HUES64 (cell line): Measurements from ENCODE around the gene MAP3K12.
A peak's percentile ranks its signal among the peaks of the same experiment; 100 is the strongest.

Experiments
- H3K27ac ChIP-seq: 2 replicates; pipeline ENCODE4 v1.7.0; 2013; ENCODE audit warnings: low read depth, low read length, inconsistent platforms
- H3K27me3 ChIP-seq: 2 replicates; pipeline ENCODE4 v1.6.1; 2013; ENCODE audit warnings: mild to moderate bottlenecking, low read length; ENCODE audit not compliant: insufficient read depth
- H3K36me3 ChIP-seq: 2 replicates; pipeline ENCODE4 v1.6.1; 2013; ENCODE audit warnings: mild to moderate bottlenecking, low read length; ENCODE audit not compliant: insufficient read depth
- H3K4me1 ChIP-seq: 2 replicates; pipeline ENCODE4 v1.6.1; 2013; ENCODE audit warnings: mild to moderate bottlenecking, low read length, moderate library complexity; ENCODE audit not compliant: insufficient read depth
- H3K4me3 ChIP-seq: 2 replicates; pipeline ENCODE4 v1.5.1; 2013; ENCODE audit warnings: mild to moderate bottlenecking, low read length, moderate library complexity
- H3K9ac ChIP-seq: 2 replicates; pipeline ENCODE4 v1.6.1; 2013; ENCODE audit warnings: mild to moderate bottlenecking, low read depth, low read length
- H3K9me3 ChIP-seq: 2 replicates; pipeline ENCODE4 v1.6.1; 2013; ENCODE audit warnings: low read depth, low read length; ENCODE audit not compliant: insufficient read depth
- WGBS: fragments of 150-250, 120-280 bp; methylation state at CpG from one replicate; pipeline ENCODE4 v1.1.7; 2013; ENCODE audit warnings: missing lambda C conversion rate; 5-methylcytosine and 5-hydroxymethylcytosine counted together

Gene MAP3K12

GRCh38 chr12:53464685-53465418 is 34.4 kb downstream of the MAP3K12 start:
- Histone ChIP-seq H3K36me3 (peaks cover 100% of the 10 kb centered on the region), H3K4me3 (no peak overlapping the region), H3K9me3 (no peaks in the 10 kb centered on the region), H3K27me3 (no peaks in the 10 kb centered on the region), H3K4me1 (peaks cover 26% of the 10 kb centered on the region; the same call in 1 of the 2 replicates), H3K9ac (no peak overlapping the region), H3K27ac (peak overlapping the region; percentile 47)
- WGBS: 93% methylated on average over 11 of the region's 11 CpGs

DNA sequence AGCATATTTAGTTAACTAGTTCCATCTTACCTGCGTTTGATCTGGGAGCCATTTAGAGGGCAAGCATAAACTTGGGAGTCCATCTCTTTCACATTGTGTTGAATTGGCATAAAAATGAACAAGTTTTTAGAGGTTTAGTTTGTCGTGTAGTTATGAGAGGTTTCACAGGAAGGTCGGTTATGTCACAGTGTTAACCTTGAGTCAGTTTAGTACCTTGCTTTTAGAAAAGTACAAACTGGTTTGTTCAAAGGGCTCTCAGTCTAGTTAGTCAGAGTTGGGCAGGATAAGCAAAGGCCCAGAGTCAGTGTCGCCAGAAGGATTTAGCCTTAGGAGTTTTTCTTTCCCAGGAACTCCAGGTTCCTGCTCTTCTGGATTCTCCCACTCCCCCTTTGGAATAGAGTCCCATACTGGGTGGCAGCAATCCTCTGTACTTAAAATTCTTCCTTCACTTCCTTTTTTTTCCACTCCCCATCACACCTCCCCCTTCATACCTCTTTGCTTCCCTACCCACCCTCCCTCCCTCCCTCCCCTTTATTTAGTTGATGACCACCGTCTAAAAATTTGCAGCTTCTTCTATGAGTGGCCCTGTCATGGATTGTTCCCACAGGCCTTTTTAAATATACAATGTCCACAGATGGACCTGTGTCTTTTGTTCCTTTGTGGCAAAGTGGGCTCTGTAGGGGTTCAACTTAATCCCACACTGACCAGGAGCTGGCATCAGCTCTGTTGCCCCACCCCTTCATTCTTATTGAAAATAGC is 35.3 kb downstream of the MAP3K12 start:
- WGBS: 74% methylated on average over 5 of the region's 5 CpGs
- peaks cover 100% of the 10 kb centered on the region for H3K36me3 ChIP-seq
- no peaks in the 10 kb centered on the region for H3K9me3 ChIP-seq
- H3K27me3 ChIP-seq: no peaks in the 10 kb centered on the region
- H3K4me3 ChIP-seq: no peak overlapping the region
- H3K4me1 ChIP-seq: peaks cover 26% of the 10 kb centered on the region; the same call in 1 of the 2 replicates
- H3K9ac ChIP-seq: no peak overlapping the region
- H3K27ac ChIP-seq: peak overlapping the region; percentile 32; the same call in 1 of the 2 replicates

DNA sequence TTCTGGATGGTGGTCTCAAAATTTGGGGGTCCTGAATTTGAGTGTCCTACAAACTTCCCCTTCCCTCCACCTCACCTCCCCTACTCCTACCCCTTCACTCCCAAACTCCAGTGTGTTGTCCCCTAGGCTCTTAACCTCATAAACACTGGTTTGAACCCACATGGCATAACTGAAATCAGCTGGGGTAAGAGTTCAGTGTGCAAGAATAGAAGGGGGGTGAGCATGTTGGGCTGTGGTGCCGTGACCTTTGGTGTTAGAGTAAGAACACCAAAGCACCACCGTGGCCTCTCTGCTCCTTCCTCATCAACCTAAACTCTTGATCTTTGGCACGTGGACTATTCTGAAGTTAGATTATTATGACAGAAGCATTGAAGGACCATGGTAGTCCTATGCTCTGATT is 36.3 kb downstream of the MAP3K12 start:
- H3K27me3 ChIP-seq: no peaks in the 10 kb centered on the region
- no peak overlapping the region for H3K27ac ChIP-seq
- 96% methylated on average over 3 of the region's 3 CpGs for WGBS
- H3K4me3 ChIP-seq: no peak overlapping the region
- no peaks in the 10 kb centered on the region for H3K9me3 ChIP-seq
- H3K4me1 ChIP-seq: peaks cover 26% of the 10 kb centered on the region; the same call in 1 of the 2 replicates
- peaks cover 100% of the 10 kb centered on the region for H3K36me3 ChIP-seq
- H3K9ac ChIP-seq: no peak overlapping the region

DNA sequence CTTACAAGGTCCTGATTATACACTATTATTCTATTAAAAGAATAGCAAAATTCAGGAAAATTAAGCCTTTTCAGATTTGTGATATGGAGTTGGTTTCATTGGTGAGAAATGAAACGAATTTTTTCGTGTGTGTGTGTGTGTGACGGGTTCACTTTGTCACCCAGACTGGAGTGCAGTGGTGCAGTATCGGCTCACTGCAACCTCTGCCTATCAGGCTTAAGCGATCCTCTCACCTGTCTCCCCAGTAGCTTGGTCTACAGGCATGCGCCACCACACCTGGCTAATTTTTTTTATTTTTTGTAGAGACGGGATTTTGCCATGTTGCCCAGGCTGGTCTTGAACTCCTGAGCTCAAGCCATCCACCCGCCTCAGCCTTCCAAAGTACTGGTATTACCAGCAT is 37.7 kb downstream of the MAP3K12 start:
- no peak overlapping the region for H3K9ac ChIP-seq
- H3K27ac ChIP-seq: no peak overlapping the region
- 94% methylated on average over 8 of the region's 8 CpGs for WGBS
- peaks cover 26% of the 10 kb centered on the region; the same call in 1 of the 2 replicates for H3K4me1 ChIP-seq
- no peaks in the 10 kb centered on the region for H3K9me3 ChIP-seq
- no peaks in the 10 kb centered on the region for H3K27me3 ChIP-seq
- H3K4me3 ChIP-seq: no peak overlapping the region
- peaks cover 100% of the 10 kb centered on the region for H3K36me3 ChIP-seq

DNA sequence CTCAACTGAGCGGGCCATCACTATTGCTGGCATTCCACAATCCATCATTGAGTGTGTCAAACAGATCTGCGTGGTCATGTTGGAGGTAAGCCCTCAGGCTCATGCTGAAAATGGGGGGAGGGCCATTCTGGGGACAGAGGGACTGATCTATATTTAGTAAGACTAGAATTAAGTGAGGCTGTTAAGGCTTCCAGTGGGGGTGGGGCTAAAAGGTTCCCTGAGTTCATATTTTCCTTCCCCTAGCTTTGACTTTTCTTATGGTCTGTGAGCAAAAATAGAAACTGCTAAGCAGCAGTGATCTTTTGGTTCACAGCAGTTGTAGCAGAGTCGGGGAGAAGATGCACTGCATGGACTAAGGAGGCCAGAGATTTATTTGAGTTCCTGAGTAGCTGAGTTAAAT is 38.2 kb downstream of the MAP3K12 start:
- no peak overlapping the region for H3K4me3 ChIP-seq

GRCh38 chr12:53459097-53459496 is 40.2 kb downstream of the MAP3K12 start:
- Histone ChIP-seq H3K4me1 (peaks cover 27% of the 10 kb centered on the region; the same call in 1 of the 2 replicates), H3K9me3 (no peaks in the 10 kb centered on the region), H3K9ac (no peak overlapping the region), H3K36me3 (peaks cover 100% of the 10 kb centered on the region), H3K27me3 (no peaks in the 10 kb centered on the region), H3K4me3 (no peak overlapping the region), H3K27ac (no peak overlapping the region)
- 98% methylated on average over 4 of the region's 4 CpGs for WGBS

More for the DNA sequence above, 38.2 kb downstream of the MAP3K12 start:
- H3K27ac ChIP-seq: 0 out of 2 replicates have a peak overlapping the region, but pooled peaks have one; percentile 14
- H3K27me3 ChIP-seq: no peaks in the 10 kb centered on the region
- no peaks in the 10 kb centered on the region for H3K9me3 ChIP-seq
- H3K4me1 ChIP-seq: peaks cover 26% of the 10 kb centered on the region; the same call in 1 of the 2 replicates
- WGBS: 96% methylated on average over 3 of the region's 3 CpGs
- peaks cover 100% of the 10 kb centered on the region for H3K36me3 ChIP-seq
- no peak overlapping the region for H3K9ac ChIP-seq

GRCh38 chr12:53456654-53457366 is 42.4 kb downstream of the MAP3K12 start:
- H3K4me3 ChIP-seq: no peak overlapping the region
- H3K27ac ChIP-seq: no peak overlapping the region
- no peaks in the 10 kb centered on the region for H3K27me3 ChIP-seq
- 93% methylated on average over 5 of the region's 6 CpGs for WGBS
- H3K9me3 ChIP-seq: no peaks in the 10 kb centered on the region
- H3K9ac ChIP-seq: no peak overlapping the region
- peaks cover 22% of the 10 kb centered on the region; the same call in 1 of the 2 replicates for H3K4me1 ChIP-seq
- peaks cover 87% of the 10 kb centered on the region for H3K36me3 ChIP-seq

- Histone ChIP-seq H3K27ac (0 out of 2 replicates have a peak overlapping the region, but pooled peaks have one; percentile 6), H3K27me3 (no peaks in the 10 kb centered on the region), H3K4me3 (peak overlapping the region; percentile 93; the same call in 1 of the 2 replicates), H3K9ac (peak overlapping the region; percentile 100; the same call in 1 of the 2 replicates), H3K4me1 (peaks cover 8% of the 10 kb centered on the region; the same call in 1 of the 2 replicates), H3K9me3 (no peaks in the 10 kb centered on the region), H3K36me3 (peaks cover 66% of the 10 kb centered on the region)
- WGBS: 91% methylated on average over 3 of the region's 3 CpGs
Observed at GRCh38 chr12:53454707-53455106, 44.6 kb downstream of the MAP3K12 start.

DNA sequence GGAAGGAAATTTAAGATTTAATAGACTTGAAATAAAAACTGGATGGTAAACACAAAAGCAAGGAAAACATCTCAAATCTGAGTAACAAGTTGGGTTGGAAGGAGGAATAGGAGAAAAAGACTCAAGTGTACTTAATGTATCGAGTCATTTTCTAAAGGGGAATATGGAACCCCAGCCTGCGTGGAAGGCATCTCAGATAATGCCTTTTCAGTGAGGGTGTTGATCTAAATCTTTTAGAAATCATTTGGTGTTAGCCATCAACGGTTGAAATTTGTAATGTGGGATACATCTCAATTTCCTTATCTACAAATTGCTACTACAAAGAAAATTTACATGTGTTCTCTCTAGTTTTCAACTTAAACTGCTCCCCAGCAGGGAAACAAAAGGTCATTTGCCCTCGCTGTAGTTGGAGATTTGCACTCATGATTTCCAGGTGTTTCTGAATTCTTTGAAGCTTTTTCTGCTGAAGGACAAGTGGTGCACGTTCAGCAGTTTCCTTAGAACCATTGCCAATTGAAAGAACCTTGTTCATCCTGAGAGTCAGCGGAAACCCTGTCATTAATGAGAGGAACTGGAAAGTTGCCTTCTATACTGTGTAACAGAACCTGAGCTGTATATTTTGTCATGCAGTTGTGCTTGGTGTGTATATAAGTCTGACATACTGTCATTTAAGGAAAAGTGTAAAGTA is 45.2 kb downstream of the MAP3K12 start:
- Histone ChIP-seq H3K4me3 (peak overlapping the region; percentile 93), H3K36me3 (peaks cover 60% of the 10 kb centered on the region), H3K9me3 (no peaks in the 10 kb centered on the region), H3K27me3 (no peaks in the 10 kb centered on the region), H3K9ac (peak overlapping the region; percentile 100; the same call in 1 of the 2 replicates), H3K4me1 (peaks cover 8% of the 10 kb centered on the region; the same call in 1 of the 2 replicates), H3K27ac (0 out of 2 replicates have a peak overlapping the region, but pooled peaks have one; percentile 8)
- WGBS: 60% methylated on average over 5 of the region's 6 CpGs
